GM23338 (cell line): Measurements from ENCODE around the gene PIGS. TPM values are rescaled to one million over a fixed set of nuclear protein-coding genes. Genes with fewer than 3 reads are reported as not detected.
A peak's percentile ranks its signal among the peaks of the same experiment; 100 is the strongest.

Source experiments
- ATAC-seq: fragments of 200-7000 bp; cut with Tn5 transposase; 3 replicates; pipeline ENCODE4 v1.9.1; 2020
- DNase-seq: peaks from one replicate; pipeline ENCODE4 v3.0.0-alpha.2; 2015; ENCODE audit warnings: low spot score
- H2AFZ ChIP-seq: fragments of 200-600 bp; sonication (generic); 2 replicates; pipeline ENCODE4 v1.8.0; 2016; ENCODE audit warnings: antibody characterized with exemption, mild to moderate bottlenecking, moderate library complexity
- H3F3A ChIP-seq: fragments of 200-600 bp; sonication (generic); replicated peaks from 2 replicates; pipeline ENCODE4 v1.8.0; 2017; ENCODE audit warnings: antibody characterized with exemption, mixed run types, low read depth
- H3K27ac ChIP-seq: fragments of 200-600 bp; sonication (generic); 2 replicates; pipeline ENCODE4 v1.6.1; 2016; ENCODE audit warnings: low read depth
- H3K27me3 ChIP-seq: fragments of 200-600 bp; sonication (generic); 2 replicates; pipeline ENCODE4 v1.8.0; 2016; ENCODE audit warnings: mild to moderate bottlenecking, mixed run types, moderate library complexity; ENCODE audit not compliant: insufficient read depth
- H3K36me3 ChIP-seq: fragments of 200-600 bp; sonication (generic); 2 replicates; pipeline ENCODE4 v1.8.0; 2016; ENCODE audit warnings: mild to moderate bottlenecking; ENCODE audit not compliant: insufficient read depth
- H3K4me1 ChIP-seq: fragments of 200-600 bp; sonication (generic); 2 replicates; pipeline ENCODE4 v1.8.0; 2016; ENCODE audit warnings: mild to moderate bottlenecking, moderate library complexity; ENCODE audit not compliant: insufficient read depth
- H3K4me2 ChIP-seq: fragments of 200-600 bp; sonication (generic); 2 replicates; pipeline ENCODE4 v1.7.1; 2017; ENCODE audit warnings: mixed run types
- H3K4me3 ChIP-seq: fragments of 200-600 bp; sonication (generic); 2 replicates; pipeline ENCODE4 v1.6.1; 2016; ENCODE audit warnings: mixed run types
- H3K79me2 ChIP-seq: fragments of 200-600 bp; sonication (generic); replicated peaks from 2 replicates; pipeline ENCODE4 v1.8.0; 2017; ENCODE audit warnings: mild to moderate bottlenecking; ENCODE audit not compliant: insufficient read depth
- H3K9me2 ChIP-seq: fragments of 200-600 bp; sonication (generic); 2 replicates; pipeline ENCODE4 v1.8.0; 2017; ENCODE audit not compliant: insufficient read depth
- H4K20me1 ChIP-seq: fragments of 200-600 bp; sonication (generic); replicated peaks from 2 replicates; pipeline ENCODE4 v1.8.0; 2017; ENCODE audit warnings: mild to moderate bottlenecking; ENCODE audit not compliant: insufficient read depth
- H3K27ac Mint-ChIP-seq: 2 replicates; pipeline ENCODE4 v1.8.0; 2020; ENCODE audit warnings: inconsistent platforms, mild to moderate bottlenecking, moderate library complexity, mixed read lengths
- H3K27me3 Mint-ChIP-seq: 3 replicates; pipeline ENCODE4 v1.8.0; 2022; ENCODE audit warnings: low read depth, mild to moderate bottlenecking, moderate library complexity, mixed read lengths, inconsistent platforms; ENCODE audit not compliant: insufficient read depth, poor library complexity
- H3K36me3 Mint-ChIP-seq: 3 replicates; pipeline ENCODE4 v1.8.0; 2021; ENCODE audit warnings: low read depth, mild to moderate bottlenecking, inconsistent platforms, moderate library complexity, mixed read lengths
- H3K4me1 Mint-ChIP-seq: 3 replicates; pipeline ENCODE4 v1.8.0; 2020; ENCODE audit warnings: mild to moderate bottlenecking, inconsistent platforms, mixed read lengths
- H3K4me3 Mint-ChIP-seq: 3 replicates; pipeline ENCODE4 v1.8.0; 2021; ENCODE audit warnings: moderate library complexity, mild to moderate bottlenecking, inconsistent platforms, mixed read lengths
- H3K9me3 Mint-ChIP-seq: 3 replicates; pipeline ENCODE4 v1.8.0; 2020; ENCODE audit warnings: moderate library complexity, mild to moderate bottlenecking, inconsistent platforms, mixed read lengths
- EZH2 ChIP-seq: fragments of 200-600 bp; sonication (generic); IDR thresholded peaks from one replicate; pipeline ENCODE4 v1.8.0; 2017; ENCODE audit warnings: antibody characterized with exemption, mild to moderate bottlenecking, low read depth; ENCODE audit not compliant: unreplicated experiment
- EZH2phosphoT487 ChIP-seq: fragments of 200-600 bp; sonication (generic); IDR thresholded peaks from one replicate; pipeline ENCODE4 v1.8.1; 2018; ENCODE audit warnings: antibody characterized with exemption; ENCODE audit not compliant: unreplicated experiment
- JUNB ChIP-seq: IDR thresholded peaks from one replicate; pipeline ENCODE4 v1.6.1; 2016; ENCODE audit warnings: antibody characterized with exemption; ENCODE audit not compliant: unreplicated experiment
- NANOG ChIP-seq: IDR thresholded peaks from 2 replicates; pipeline ENCODE4 v1.6.1; 2016; ENCODE audit warnings: antibody characterized with exemption, borderline replicate concordance
- ZNF114 ChIP-seq: fragments of 250-450 bp; sonication (Bioruptor Pico); IDR thresholded peaks from 2 replicates; pipeline ENCODE4 v1.5.0; 2020; ENCODE audit warnings: mild to moderate bottlenecking, moderate library complexity
- ZNF462 ChIP-seq: fragments of 250-450 bp; sonication (Bioruptor Pico); IDR thresholded peaks from 2 replicates; pipeline ENCODE4 v1.5.0; 2020; ENCODE audit warnings: mild to moderate bottlenecking, moderate library complexity
- polyA plus RNA-seq: library from polyadenylated mRNA; unstranded; fragments of >200 nt; fragmentation: Nextera tagmentation; extraction: Ambion mirVana; gene quantifications from 2 replicates; pipeline ENCODE4 v1.2.1, GENCODE V29; 2016
- total RNA-seq: library from RNA; depleted of rRNA; stranded (reverse); fragments of >200 nt; shearing (Covaris generic); gene quantifications from 2 replicates; pipeline ENCODE4 v1.2.3, GENCODE V29; 2014

PIGS gene
- total and polyA plus RNA-seq, 2 experiments from 2014 or later: 16.4 to 53.2 TPM

- TF ChIP-seq ZNF462 (CRISPR knock-in tag) (no peak), JUNB (no peak), EZH2phosphoT487 (no peak), NANOG (no peak), EZH2 (no peak)
Observed at GRCh38 chr17:28507567-28508203, 63.6 kb downstream of the PIGS start (continued).

- peaks cover 18% of the 10 kb centered on the region for H3K4me1 Mint-ChIP-seq
- H3K27me3 Mint-ChIP-seq: peaks cover 7% of the 10 kb centered on the region
- Histone ChIP-seq H3K9me2 (no peaks in the 10 kb centered on the region), H3K4me1 (peaks cover 15% of the 10 kb centered on the region; the same call in 1 of the 2 replicates), H3K27me3 (0 out of 2 replicates have a peak, but pooled peaks cover 6% of the 10 kb centered on the region), H3K36me3 (no peaks in the 10 kb centered on the region), H3K27ac (no peak overlapping the region), H3K79me2 (no peaks in the 10 kb centered on the region), H3K4me2 (peak overlapping the region; percentile 60; the same call in 1 of the 2 replicates), H3F3A (no peaks in the 10 kb centered on the region), H4K20me1 (no peaks in the 10 kb centered on the region), H3K4me3 (no peak overlapping the region), H2AFZ (peak overlapping the region; percentile 99)
- ATAC-seq (no peak), DNase-seq (no peak)
- no peak for TF ChIP-seq EZH2phosphoT487
- TF ChIP-seq ZNF114 (CRISPR knock-in tag): no peak
- no peaks in the 10 kb centered on the region for H3K36me3 Mint-ChIP-seq
- H3K9me3 Mint-ChIP-seq: no peaks in the 10 kb centered on the region
- H3K4me3 Mint-ChIP-seq: no peak overlapping the region
- H3K27ac Mint-ChIP-seq: no peak overlapping the region
Observed at GRCh38 chr17:28506763-28507487, 64.4 kb downstream of the PIGS start.
